Mucosa of descending colon (tissue), 3 donors: Measurements from ENCODE around the gene PDZRN4. TPM values are rescaled to one million over a fixed set of nuclear protein-coding genes. Genes with fewer than 3 reads are reported as not detected.
"Not testable (repeated sequence)": the region's sequence is repeated elsewhere in the genome, so short reads cannot be mapped to it uniquely, and the experiment has no call there.

Experiments
- ATAC-seq: fragments of 200-7000 bp; cut with Tn5 transposase; one replicate; pipeline ENCODE4 v1.9.1; 2020; ENCODE audit warnings: mild to moderate bottlenecking, moderate library complexity
- DNase-seq, 3 donors: peaks; one replicate each; pipeline ENCODE4 v3.0.0-alpha.2; 2020
- H3K36me3 ChIP-seq: fragments of 200-600 bp; one replicate; pipeline ENCODE4 v1.8.0; 2021; ENCODE audit warnings: low read depth, mild to moderate bottlenecking
- H3K4me1 ChIP-seq: fragments of 200-600 bp; one replicate; pipeline ENCODE4 v1.8.0; 2021; ENCODE audit warnings: low read depth, mild to moderate bottlenecking
- H3K4me3 ChIP-seq: fragments of 200-600 bp; one replicate; pipeline ENCODE4 v1.8.0; 2021; ENCODE audit warnings: mild to moderate bottlenecking
- H3K9me3 ChIP-seq: fragments of 200-600 bp; one replicate; pipeline ENCODE4 v1.8.0; 2021; ENCODE audit warnings: mild to moderate bottlenecking
- CTCF ChIP-seq: fragments of 200-600 bp; IDR thresholded peaks from one replicate; pipeline ENCODE4 v1.8.0; 2022; ENCODE audit warnings: antibody characterized with exemption, mild to moderate bottlenecking
- intact Hi-C, 2 donors: fragments of 100-400 bp; cut with DNase I in 1 of 2; cut with micrococcal nuclease in 1 of 2; formaldehyde crosslinking; loops; one replicate each; pipeline versions ENCODE4 v1.11.0 to v1.11.1; 2022; cut with DNase I, micrococcal nuclease
- total RNA-seq, 3 donors: library from RNA; stranded (reverse); fragmentation: NEBNext Ultra II Directional in 2 of 3; extraction: Animal tissue kit (Norgen Biotek cat#: 25700) in 2 of 3; gene quantifications; one replicate each; pipeline versions ENCODE4 v1.2.1 to v1.2.4, GENCODE V29; 2021 to 2023
- donor health status: DM: no; HTN: no; CAD: no; lungs with moderate emphysema.
- donor health status: DM: no; HTN: no; CAD: no.
- donor health status: DM: no; HTN: yes; CAD: no.

The PDZRN4 gene
- total RNA-seq, 3 donors from 2014 or later, result 0.78 to 46.9 (median 2.0) TPM

GRCh38 chr12:41162461-41162860 is 25.7 kb upstream of the PDZRN4 start:
- H3K4me3 ChIP-seq, result no peak overlapping the region
- DNase-seq (no peak), ATAC-seq (no peak)
- H3K9me3 ChIP-seq, result no peaks in the 10 kb centered on the region
- intact Hi-C loops, result no loop called here
- H3K4me1 ChIP-seq, result no peaks in the 10 kb centered on the region
- no peaks in the 10 kb centered on the region for H3K36me3 ChIP-seq
- no peak for TF ChIP-seq CTCF

- no peak for ATAC-seq
Observed at GRCh38 chr12:41167701-41168100, 20.4 kb upstream of the PDZRN4 start.

GRCh38 chr12:41174602-41175001 is 13.5 kb upstream of the PDZRN4 start:
- H3K4me3 ChIP-seq, result no peak overlapping the region
- DNase-seq, result no peak
- no peak for ATAC-seq
- H3K9me3 ChIP-seq, result no peaks in the 10 kb centered on the region
- TF ChIP-seq CTCF, result no peak
- H3K4me1 ChIP-seq, result no peaks in the 10 kb centered on the region
- intact Hi-C loops, result no loop called here
- H3K36me3 ChIP-seq, result no peaks in the 10 kb centered on the region

More at GRCh38 chr12:41167701-41168100, 20.4 kb upstream of the PDZRN4 start:
- no peak for TF ChIP-seq CTCF
- no peak for DNase-seq
- Histone ChIP-seq H3K4me1 (no peaks in the 10 kb centered on the region), H3K9me3 (no peaks in the 10 kb centered on the region), H3K4me3 (no peak overlapping the region), H3K36me3 (no peaks in the 10 kb centered on the region)
- intact Hi-C loops, result no loop called here

- H3K4me3 ChIP-seq, ATAC-seq, H3K36me3 ChIP-seq, H3K9me3 ChIP-seq, H3K4me1 ChIP-seq, intact Hi-C loops, DNase-seq: not testable (repeated sequence)
Observed at GRCh38 chr12:41179507-41179906, 8.6 kb upstream of the PDZRN4 start.

GRCh38 chr12:41184864-41185263 is 3.3 kb upstream of the PDZRN4 start:
- intact Hi-C loops, result no loop called here
- Histone ChIP-seq H3K36me3 (no peaks in the 10 kb centered on the region), H3K4me1 (no peaks in the 10 kb centered on the region), H3K4me3 (no peak overlapping the region), H3K9me3 (no peaks in the 10 kb centered on the region)
- no peak for TF ChIP-seq CTCF
- DNase-seq (no peak), ATAC-seq (no peak)

- no peak for TF ChIP-seq CTCF
- Histone ChIP-seq H3K9me3 (no peaks in the 10 kb centered on the region), H3K4me3 (no peak overlapping the region), H3K36me3 (no peaks in the 10 kb centered on the region), H3K4me1 (no peaks in the 10 kb centered on the region)
- intact Hi-C loops, result no loop called here
- ATAC-seq, result no peak
- DNase-seq, result no peak
Observed at GRCh38 chr12:41186026-41186425, 2.1 kb upstream of the PDZRN4 start.
